Measurements from ENCODE around the gene ARHGAP42. TPM values are rescaled to one million over a fixed set of nuclear protein-coding genes. Genes with fewer than 3 reads are reported as not detected.

Gene ARHGAP42
- total and polyA plus RNA-seq, 4 donors = 3.8 to 17.2 (median 12.0) TPM

DNA sequence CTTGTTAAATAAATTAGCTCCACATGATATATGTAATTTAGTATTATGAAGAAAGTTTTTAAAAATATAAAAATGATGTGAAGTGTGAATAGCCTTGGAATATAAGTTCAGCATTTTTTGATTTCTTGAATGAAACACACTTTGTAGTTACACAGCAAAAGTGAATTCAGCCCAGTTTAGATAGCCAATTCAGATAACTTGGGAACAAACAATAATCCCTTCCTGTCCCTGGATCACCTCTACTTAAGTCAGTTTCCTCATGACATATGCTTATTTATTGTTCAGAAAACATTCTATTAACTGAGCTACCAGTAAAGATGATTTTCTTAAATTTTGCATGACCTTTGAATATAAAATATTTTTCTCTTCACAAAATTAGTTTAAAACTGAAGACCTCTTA, 335.2 kb downstream of the ARHGAP42 start:
- no peak for TF ChIP-seq JUND (IDR thresholded peaks at IDR 0.05)
- TF ChIP-seq SP1 (IDR thresholded peaks at IDR 0.05) = no peak
- Histone ChIP-seq H3K36me3 (ENCODE audit: control insufficient read depth in 4 of 4, insufficient read depth in 3 of 4, low read depth in 1 of 4, low read length in 3 of 4) (no peaks in the 10 kb centered on the region), H3K4me1 (ENCODE audit: control insufficient read depth in 4 of 4, insufficient read depth in 4 of 4, low read length in 3 of 4) (no peaks in the 10 kb centered on the region), H3K27me3 (ENCODE audit: control insufficient read depth in 4 of 4, insufficient read depth in 4 of 4, low read length in 3 of 4) (peaks cover 0 to 3% (median 1%) of the 10 kb centered on the region in 4 donors), H3K9me3 (ENCODE audit: control insufficient read depth in 4 of 4, low read length in 3 of 4) (no peaks in the 10 kb centered on the region), H3K27ac (ENCODE audit: low read depth in 1 of 2, low read length in 2 of 2) (no peak overlapping the region), H3K4me3 (ENCODE audit: low read depth in 1 of 3, low read length in 3 of 3) (no peak overlapping the region), H3K9ac (ENCODE audit: low read depth in 1 of 2, low read length in 2 of 2) (no peak overlapping the region)
- no peak for DNase-seq (ENCODE audit: low spot score)

DNA sequence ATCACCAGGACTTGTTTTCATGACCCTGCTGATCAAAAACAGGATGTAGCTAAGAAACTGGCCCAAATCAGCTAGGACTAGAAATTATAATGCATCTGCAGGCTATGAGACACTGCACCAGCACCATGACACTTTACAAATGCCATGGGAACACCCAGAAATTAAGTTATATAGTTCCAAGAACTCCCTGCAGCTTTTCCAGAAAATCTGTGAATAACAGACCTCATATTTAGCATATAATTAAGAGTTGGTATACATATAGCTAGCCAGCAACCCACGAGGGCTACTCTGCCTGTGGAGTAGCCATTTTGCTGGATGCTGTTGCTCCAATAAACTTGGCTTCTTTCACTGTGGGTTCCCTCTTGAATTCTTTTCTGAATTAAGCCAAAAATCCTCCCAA, 341.6 kb downstream of the ARHGAP42 start:
- Histone ChIP-seq H3K4me1 (ENCODE audit: control insufficient read depth in 4 of 4, insufficient read depth in 4 of 4, low read length in 3 of 4) (peaks cover 0 to under 1% (median 0%) of the 10 kb centered on the region in 4 donors), H3K4me3 (ENCODE audit: low read depth in 1 of 3, low read length in 3 of 3) (no peak overlapping the region), H3K27me3 (ENCODE audit: control insufficient read depth in 4 of 4, insufficient read depth in 4 of 4, low read length in 3 of 4) (no peaks in the 10 kb centered on the region), H3K36me3 (ENCODE audit: control insufficient read depth in 4 of 4, insufficient read depth in 3 of 4, low read depth in 1 of 4, low read length in 3 of 4) (no peaks in the 10 kb centered on the region), H3K9me3 (ENCODE audit: control insufficient read depth in 4 of 4, low read length in 3 of 4) (no peaks in the 10 kb centered on the region), H3K9ac (ENCODE audit: low read depth in 1 of 2, low read length in 2 of 2) (no peak overlapping the region), H3K27ac (ENCODE audit: low read depth in 1 of 2, low read length in 2 of 2) (no peak overlapping the region)
- DNase-seq (ENCODE audit: low spot score) = no peak
- TF ChIP-seq, protein P1, sequence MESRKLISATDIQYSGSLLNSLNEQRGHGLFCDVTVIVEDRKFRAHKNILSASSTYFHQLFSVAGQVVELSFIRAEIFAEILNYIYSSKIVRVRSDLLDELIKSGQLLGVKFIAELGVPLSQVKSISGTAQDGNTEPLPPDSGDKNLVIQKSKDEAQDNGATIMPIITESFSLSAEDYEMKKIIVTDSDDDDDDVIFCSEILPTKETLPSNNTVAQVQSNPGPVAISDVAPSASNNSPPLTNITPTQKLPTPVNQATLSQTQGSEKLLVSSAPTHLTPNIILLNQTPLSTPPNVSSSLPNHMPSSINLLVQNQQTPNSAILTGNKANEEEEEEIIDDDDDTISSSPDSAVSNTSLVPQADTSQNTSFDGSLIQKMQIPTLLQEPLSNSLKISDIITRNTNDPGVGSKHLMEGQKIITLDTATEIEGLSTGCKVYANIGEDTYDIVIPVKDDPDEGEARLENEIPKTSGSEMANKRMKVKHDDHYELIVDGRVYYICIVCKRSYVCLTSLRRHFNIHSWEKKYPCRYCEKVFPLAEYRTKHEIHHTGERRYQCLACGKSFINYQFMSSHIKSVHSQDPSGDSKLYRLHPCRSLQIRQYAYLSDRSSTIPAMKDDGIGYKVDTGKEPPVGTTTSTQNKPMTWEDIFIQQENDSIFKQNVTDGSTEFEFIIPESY (IDR thresholded peaks at IDR 0.05) = no peak
- TF ChIP-seq GABPA (IDR thresholded peaks at IDR 0.05 in 1 of 2, conservative IDR thresholded peaks at IDR 0.05 in 1 of 2) = no peak
- TF ChIP-seq NR2F2 (IDR thresholded peaks at IDR 0.05) = no peak
- WGBS = 44% methylated on average over 1 of the region's 1 CpG

DNA sequence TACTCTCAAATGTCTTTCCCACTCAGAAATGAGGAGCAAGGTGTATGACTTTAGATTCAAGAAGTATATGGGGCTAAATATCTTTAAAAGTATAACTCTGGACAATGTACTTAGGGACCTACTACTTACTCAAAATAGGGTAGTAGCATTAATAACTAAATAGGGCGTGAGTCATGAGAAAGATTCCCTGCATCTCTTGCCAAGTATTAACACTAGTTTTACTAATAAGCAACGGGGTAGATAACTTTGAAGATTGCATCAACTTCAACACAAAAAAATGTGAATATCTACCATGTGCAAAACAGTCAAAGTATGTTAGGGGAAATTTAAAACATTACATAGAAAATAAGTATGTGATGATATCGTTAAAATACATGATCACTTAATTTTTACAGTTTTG, 342.9 kb downstream of the ARHGAP42 start:
- H3K9ac ChIP-seq (ENCODE audit: low read depth in 1 of 2, low read length in 2 of 2) = no peak overlapping the region
- peaks cover 0 to 8% (median 6%) of the 10 kb centered on the region in 4 donors for H3K4me1 ChIP-seq (ENCODE audit: control insufficient read depth in 4 of 4, insufficient read depth in 4 of 4, low read length in 3 of 4)
- DNase-seq (ENCODE audit: low spot score) = no peak
- H3K9me3 ChIP-seq (ENCODE audit: control insufficient read depth in 4 of 4, low read length in 3 of 4) = no peaks in the 10 kb centered on the region
- 79% methylated on average over 3 of the region's 3 CpGs for WGBS
- H3K27me3 ChIP-seq (ENCODE audit: control insufficient read depth in 4 of 4, insufficient read depth in 4 of 4, low read length in 3 of 4) = no peaks in the 10 kb centered on the region
- no peaks in the 10 kb centered on the region for H3K36me3 ChIP-seq (ENCODE audit: control insufficient read depth in 4 of 4, insufficient read depth in 3 of 4, low read depth in 1 of 4, low read length in 3 of 4)
- H3K4me3 ChIP-seq (ENCODE audit: low read depth in 1 of 3, low read length in 3 of 3) = no peak overlapping the region
- no peak for TF ChIP-seq YY1 (IDR thresholded peaks at IDR 0.05)
- H3K27ac ChIP-seq (ENCODE audit: low read depth in 1 of 2, low read length in 2 of 2) = no peak overlapping the region

DNA sequence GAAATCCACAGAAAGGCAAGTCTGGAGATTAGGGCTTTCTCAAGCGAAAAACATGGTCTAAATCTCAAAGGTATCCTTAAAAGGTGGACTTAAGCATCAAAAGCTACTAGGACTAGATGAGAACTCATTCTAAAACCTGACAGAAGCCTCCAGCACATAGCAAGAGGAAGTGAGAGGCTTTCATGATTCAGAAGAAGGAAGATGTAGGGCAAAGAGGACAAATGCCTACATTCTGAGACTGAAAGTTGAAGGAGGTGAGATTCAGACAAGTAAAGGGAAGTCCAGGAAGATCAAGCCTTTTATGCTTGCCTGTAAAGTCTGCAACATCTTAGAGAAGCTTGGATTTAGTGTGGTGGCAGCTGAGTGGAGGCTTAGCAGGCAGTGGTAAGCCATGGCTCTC, 343.6 kb downstream of the ARHGAP42 start:
- Histone ChIP-seq H3K36me3 (ENCODE audit: control insufficient read depth in 4 of 4, insufficient read depth in 3 of 4, low read depth in 1 of 4, low read length in 3 of 4) (no peaks in the 10 kb centered on the region), H3K4me1 (ENCODE audit: control insufficient read depth in 4 of 4, insufficient read depth in 4 of 4, low read length in 3 of 4) (peaks cover 0 to 8% (median 6%) of the 10 kb centered on the region in 4 donors), H3K27me3 (ENCODE audit: control insufficient read depth in 4 of 4, insufficient read depth in 4 of 4, low read length in 3 of 4) (no peaks in the 10 kb centered on the region), H3K9me3 (ENCODE audit: control insufficient read depth in 4 of 4, low read length in 3 of 4) (no peaks in the 10 kb centered on the region), H3K27ac (ENCODE audit: low read depth in 1 of 2, low read length in 2 of 2) (no peak overlapping the region), H3K9ac (ENCODE audit: low read depth in 1 of 2, low read length in 2 of 2) (no peak overlapping the region), H3K4me3 (ENCODE audit: low read depth in 1 of 3, low read length in 3 of 3) (no peak overlapping the region)
- DNase-seq (ENCODE audit: low spot score) = no peak
- TF ChIP-seq EGR1 (IDR thresholded peaks at IDR 0.05; ENCODE audit: low read depth in 2 of 2) (no peak), TAF1 (conservative IDR thresholded peaks at IDR 0.05) (no peak), NR2F2 (IDR thresholded peaks at IDR 0.05) (no peak), JUND (IDR thresholded peaks at IDR 0.05) (no peak), RXRA (IDR thresholded peaks at IDR 0.05) (no peak), FOXA2 (IDR thresholded peaks at IDR 0.05) (no peak), HNF4G (IDR thresholded peaks at IDR 0.05) (no peak)
- TF ChIP-seq, protein P2, sequence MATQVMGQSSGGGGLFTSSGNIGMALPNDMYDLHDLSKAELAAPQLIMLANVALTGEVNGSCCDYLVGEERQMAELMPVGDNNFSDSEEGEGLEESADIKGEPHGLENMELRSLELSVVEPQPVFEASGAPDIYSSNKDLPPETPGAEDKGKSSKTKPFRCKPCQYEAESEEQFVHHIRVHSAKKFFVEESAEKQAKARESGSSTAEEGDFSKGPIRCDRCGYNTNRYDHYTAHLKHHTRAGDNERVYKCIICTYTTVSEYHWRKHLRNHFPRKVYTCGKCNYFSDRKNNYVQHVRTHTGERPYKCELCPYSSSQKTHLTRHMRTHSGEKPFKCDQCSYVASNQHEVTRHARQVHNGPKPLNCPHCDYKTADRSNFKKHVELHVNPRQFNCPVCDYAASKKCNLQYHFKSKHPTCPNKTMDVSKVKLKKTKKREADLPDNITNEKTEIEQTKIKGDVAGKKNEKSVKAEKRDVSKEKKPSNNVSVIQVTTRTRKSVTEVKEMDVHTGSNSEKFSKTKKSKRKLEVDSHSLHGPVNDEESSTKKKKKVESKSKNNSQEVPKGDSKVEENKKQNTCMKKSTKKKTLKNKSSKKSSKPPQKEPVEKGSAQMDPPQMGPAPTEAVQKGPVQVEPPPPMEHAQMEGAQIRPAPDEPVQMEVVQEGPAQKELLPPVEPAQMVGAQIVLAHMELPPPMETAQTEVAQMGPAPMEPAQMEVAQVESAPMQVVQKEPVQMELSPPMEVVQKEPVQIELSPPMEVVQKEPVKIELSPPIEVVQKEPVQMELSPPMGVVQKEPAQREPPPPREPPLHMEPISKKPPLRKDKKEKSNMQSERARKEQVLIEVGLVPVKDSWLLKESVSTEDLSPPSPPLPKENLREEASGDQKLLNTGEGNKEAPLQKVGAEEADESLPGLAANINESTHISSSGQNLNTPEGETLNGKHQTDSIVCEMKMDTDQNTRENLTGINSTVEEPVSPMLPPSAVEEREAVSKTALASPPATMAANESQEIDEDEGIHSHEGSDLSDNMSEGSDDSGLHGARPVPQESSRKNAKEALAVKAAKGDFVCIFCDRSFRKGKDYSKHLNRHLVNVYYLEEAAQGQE (IDR thresholded peaks at IDR 0.05) = no peak
- TF ChIP-seq, protein P3, sequence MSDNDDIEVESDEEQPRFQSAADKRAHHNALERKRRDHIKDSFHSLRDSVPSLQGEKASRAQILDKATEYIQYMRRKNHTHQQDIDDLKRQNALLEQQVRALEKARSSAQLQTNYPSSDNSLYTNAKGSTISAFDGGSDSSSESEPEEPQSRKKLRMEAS (IDR thresholded peaks at IDR 0.05) = no peak
- TF ChIP-seq, protein P4, sequence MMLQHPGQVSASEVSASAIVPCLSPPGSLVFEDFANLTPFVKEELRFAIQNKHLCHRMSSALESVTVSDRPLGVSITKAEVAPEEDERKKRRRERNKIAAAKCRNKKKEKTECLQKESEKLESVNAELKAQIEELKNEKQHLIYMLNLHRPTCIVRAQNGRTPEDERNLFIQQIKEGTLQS (IDR thresholded peaks at IDR 0.05) = no peak
- TF ChIP-seq, protein P5, sequence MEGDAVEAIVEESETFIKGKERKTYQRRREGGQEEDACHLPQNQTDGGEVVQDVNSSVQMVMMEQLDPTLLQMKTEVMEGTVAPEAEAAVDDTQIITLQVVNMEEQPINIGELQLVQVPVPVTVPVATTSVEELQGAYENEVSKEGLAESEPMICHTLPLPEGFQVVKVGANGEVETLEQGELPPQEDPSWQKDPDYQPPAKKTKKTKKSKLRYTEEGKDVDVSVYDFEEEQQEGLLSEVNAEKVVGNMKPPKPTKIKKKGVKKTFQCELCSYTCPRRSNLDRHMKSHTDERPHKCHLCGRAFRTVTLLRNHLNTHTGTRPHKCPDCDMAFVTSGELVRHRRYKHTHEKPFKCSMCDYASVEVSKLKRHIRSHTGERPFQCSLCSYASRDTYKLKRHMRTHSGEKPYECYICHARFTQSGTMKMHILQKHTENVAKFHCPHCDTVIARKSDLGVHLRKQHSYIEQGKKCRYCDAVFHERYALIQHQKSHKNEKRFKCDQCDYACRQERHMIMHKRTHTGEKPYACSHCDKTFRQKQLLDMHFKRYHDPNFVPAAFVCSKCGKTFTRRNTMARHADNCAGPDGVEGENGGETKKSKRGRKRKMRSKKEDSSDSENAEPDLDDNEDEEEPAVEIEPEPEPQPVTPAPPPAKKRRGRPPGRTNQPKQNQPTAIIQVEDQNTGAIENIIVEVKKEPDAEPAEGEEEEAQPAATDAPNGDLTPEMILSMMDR (IDR thresholded peaks at IDR 0.05; ENCODE audit: low read depth, low read length, missing input control) = no peak
- 72% methylated on average over 1 of the region's 1 CpG for WGBS

All from liver (tissue), 9 donors.